SU-DHL-6 (cell line): ENCODE measurements around the gene SSTR5.

Experiments
- H2AFZ ChIP-seq: fragments of 200-600 bp; sonication (generic); 2 replicates; pipeline ENCODE4 v1.6.1; 2014; ENCODE audit warnings: low read depth, mild to moderate bottlenecking, moderate library complexity, mixed read lengths, antibody characterized with exemption, low read length; ENCODE audit not compliant: severe bottlenecking
- H3F3A ChIP-seq: fragments of 200-600 bp; shearing (Covaris generic); 2 replicates; pipeline ENCODE4 v1.6.0; 2016; ENCODE audit warnings: antibody characterized with exemption, mild to moderate bottlenecking; ENCODE audit not compliant: insufficient read depth
- H3K27ac ChIP-seq: fragments of 200-600 bp; sonication (generic); 2 replicates; pipeline ENCODE4 v1.5.1; 2016; ENCODE audit warnings: low read depth, mild to moderate bottlenecking, low read length, moderate library complexity, mixed read lengths
- H3K27me3 ChIP-seq: fragments of 200-600 bp; sonication (generic), shearing (Covaris generic); 2 replicates; pipeline ENCODE4 v1.6.0; 2014; ENCODE audit warnings: mild to moderate bottlenecking, low read length
- H3K36me3 ChIP-seq: fragments of 200-600 bp; sonication (generic); 2 replicates; pipeline ENCODE4 v1.6.1; 2014; ENCODE audit warnings: mild to moderate bottlenecking, low read length, mixed read lengths
- H3K4me2 ChIP-seq: fragments of 300-600, 200-600 bp; shearing (Covaris generic), sonication (generic); 2 replicates; pipeline ENCODE4 v1.6.0; 2014; ENCODE audit warnings: low read length, low read depth, mild to moderate bottlenecking; ENCODE audit not compliant: poor library complexity, severe bottlenecking
- H3K4me3 ChIP-seq: fragments of 200-600 bp; sonication (generic); 2 replicates; pipeline ENCODE4 v1.5.1; 2014; ENCODE audit warnings: antibody characterized with exemption, low read length, mild to moderate bottlenecking, mixed read lengths; ENCODE audit not compliant: insufficient read depth, poor library complexity, severe bottlenecking
- H3K79me2 ChIP-seq: fragments of 200-600 bp; sonication (generic); 2 replicates; pipeline ENCODE4 v1.6.1; 2014; ENCODE audit warnings: mild to moderate bottlenecking, low read length, moderate library complexity; ENCODE audit not compliant: insufficient read depth
- H3K9ac ChIP-seq: fragments of 200-600 bp; sonication (generic); 2 replicates; pipeline ENCODE4 v1.7.0; 2014; ENCODE audit warnings: mild to moderate bottlenecking, low read length
- H3K9me2 ChIP-seq: fragments of 200-600 bp; sonication (generic); replicated peaks from 2 replicates; pipeline ENCODE4 v1.6.1; 2014; ENCODE audit warnings: low read length; ENCODE audit not compliant: insufficient read depth
- H3K9me3 ChIP-seq: fragments of 200-600 bp; sonication (generic); 2 replicates; pipeline ENCODE4 v1.6.1; 2014; ENCODE audit warnings: low read length, mixed read lengths; ENCODE audit not compliant: insufficient read depth
- H4K20me1 ChIP-seq: fragments of 200-600 bp; sonication (generic); 2 replicates; pipeline ENCODE4 v1.6.1; 2014; ENCODE audit warnings: low read depth, mild to moderate bottlenecking, antibody characterized with exemption, low read length, moderate library complexity, mixed read lengths
- CTCF ChIP-seq: fragments of 200-600 bp; sonication (generic); IDR thresholded peaks from one replicate; pipeline ENCODE4 v1.5.1; 2017; ENCODE audit warnings: antibody characterized with exemption, mild to moderate bottlenecking, low read length, moderate library complexity; ENCODE audit not compliant: insufficient read depth, poor library complexity, severe bottlenecking
- EZH2phosphoT487 ChIP-seq: fragments of 200-600 bp; sonication (generic), shearing (Covaris generic); conservative IDR thresholded peaks from 2 replicates; pipeline ENCODE4 v1.6.1; 2018; ENCODE audit warnings: mild to moderate bottlenecking, antibody characterized with exemption, low read length, moderate library complexity, mixed read lengths

Gene SSTR5

GRCh38 chr16:1058216-1058615 lies 14.3 kb upstream of the SSTR5 start:
- Histone ChIP-seq H3K4me3 (no peak overlapping the region), H3K27me3 (no peaks in the 10 kb centered on the region), H4K20me1 (no peaks in the 10 kb centered on the region), H3K27ac (no peak overlapping the region), H3K9me3 (peaks cover 5% of the 10 kb centered on the region; the same call in 1 of the 2 replicates), H3K79me2 (no peaks in the 10 kb centered on the region), H3K9ac (no peak overlapping the region), H3K4me2 (no peak overlapping the region), H3K36me3 (no peaks in the 10 kb centered on the region), H2AFZ (no peak overlapping the region), H3F3A (no peaks in the 10 kb centered on the region), H3K9me2 (no peaks in the 10 kb centered on the region)
- TF ChIP-seq EZH2phosphoT487 (no peak), CTCF (no peak)

GRCh38 chr16:1059310-1059709 lies 13.2 kb upstream of the SSTR5 start:
- no peaks in the 10 kb centered on the region for H3F3A ChIP-seq
- H3K9me2 ChIP-seq = no peaks in the 10 kb centered on the region
- no peaks in the 10 kb centered on the region for H3K36me3 ChIP-seq
- TF ChIP-seq EZH2phosphoT487 (no peak), CTCF (no peak)
- no peak overlapping the region for H2AFZ ChIP-seq
- no peaks in the 10 kb centered on the region for H3K27me3 ChIP-seq
- H3K4me2 ChIP-seq = no peak overlapping the region
- H4K20me1 ChIP-seq = no peaks in the 10 kb centered on the region
- H3K9me3 ChIP-seq = peaks cover 5% of the 10 kb centered on the region; the same call in 1 of the 2 replicates
- no peak overlapping the region for H3K27ac ChIP-seq
- no peak overlapping the region for H3K9ac ChIP-seq
- no peak overlapping the region for H3K4me3 ChIP-seq
- no peaks in the 10 kb centered on the region for H3K79me2 ChIP-seq

GRCh38 chr16:1060416-1061340 lies 11.9 kb upstream of the SSTR5 start:
- no peaks in the 10 kb centered on the region for H3K9me2 ChIP-seq
- H3K4me2 ChIP-seq = no peak overlapping the region
- H2AFZ ChIP-seq = no peak overlapping the region
- no peak overlapping the region for H3K4me3 ChIP-seq
- H3K36me3 ChIP-seq = no peaks in the 10 kb centered on the region
- no peaks in the 10 kb centered on the region for H3K27me3 ChIP-seq
- no peak overlapping the region for H3K27ac ChIP-seq
- no peak overlapping the region for H3K9ac ChIP-seq
- no peak for TF ChIP-seq CTCF
- no peak for TF ChIP-seq EZH2phosphoT487
- no peaks in the 10 kb centered on the region for H3K79me2 ChIP-seq
- no peaks in the 10 kb centered on the region for H4K20me1 ChIP-seq
- H3F3A ChIP-seq = no peaks in the 10 kb centered on the region
- H3K9me3 ChIP-seq = peaks cover 5% of the 10 kb centered on the region; the same call in 1 of the 2 replicates
